Stimulated activated CD8-positive, alpha-beta memory T cell treated with anti-CD3 and anti-CD28 coated beads, Interleukin-7, amount 100 ng/mL, for 24 hours (primary cell): ENCODE measurements around the gene NEDD9.

ENCODE experiments used
- DNase-seq: peaks from one replicate; pipeline ENCODE4 v3.0.0-alpha.2; 2020; ENCODE audit warnings: low read depth

The NEDD9 gene

GRCh38 chr6:11260249-11261038 lies 28.0 kb upstream of the NEDD9 start:
- no peak for DNase-seq

- no peak for DNase-seq
Observed at GRCh38 chr6:11258260-11259237, 26.1 kb upstream of the NEDD9 start.

GRCh38 chr6:11255610-11256009 lies 23.1 kb upstream of the NEDD9 start:
- DNase-seq = no peak

GRCh38 chr6:11253594-11253993 lies 21.1 kb upstream of the NEDD9 start:
- DNase-seq = no peak

GRCh38 chr6:11251553-11252360 lies 19.3 kb upstream of the NEDD9 start:
- DNase-seq = no peak

- no peak for DNase-seq
Observed at GRCh38 chr6:11250108-11250507, 17.6 kb upstream of the NEDD9 start.

- no peak for DNase-seq
Observed at GRCh38 chr6:11248974-11249761, 16.7 kb upstream of the NEDD9 start.

GRCh38 chr6:11246722-11247121 lies 14.3 kb upstream of the NEDD9 start:
- DNase-seq = no peak

GRCh38 chr6:11245381-11246256 lies 13.2 kb upstream of the NEDD9 start:
- no peak for DNase-seq

GRCh38 chr6:11244387-11245126 lies 12.1 kb upstream of the NEDD9 start:
- no peak for DNase-seq

GRCh38 chr6:11243861-11244260 lies 11.4 kb upstream of the NEDD9 start:
- no peak for DNase-seq

GRCh38 chr6:11242711-11243110 lies 10.2 kb upstream of the NEDD9 start:
- no peak for DNase-seq

GRCh38 chr6:11241793-11242201 lies 9.3 kb upstream of the NEDD9 start:
- no peak for DNase-seq

GRCh38 chr6:11241154-11241792 lies 8.8 kb upstream of the NEDD9 start:
- DNase-seq = no peak

- no peak for DNase-seq
Observed at GRCh38 chr6:11237956-11238355, 5.5 kb upstream of the NEDD9 start.

GRCh38 chr6:11237428-11237827 lies 5.0 kb upstream of the NEDD9 start:
- DNase-seq = no peak

GRCh38 chr6:11236915-11237314 lies 4.4 kb upstream of the NEDD9 start:
- no peak for DNase-seq

GRCh38 chr6:11236076-11236750 lies 3.7 kb upstream of the NEDD9 start:
- DNase-seq = no peak

GRCh38 chr6:11235062-11235461 lies 2.6 kb upstream of the NEDD9 start:
- DNase-seq = no peak
